Nephron progenitor cell (in vitro differentiated cells): ENCODE data around the gene CSMD2.

Experiments used
- DNase-seq: peaks from one replicate; pipeline ENCODE4 v3.0.0; 2021
- H3K27ac Mint-ChIP-seq: 2 replicates; pipeline ENCODE4 v1.8.0; 2021; ENCODE audit warnings: mild to moderate bottlenecking, moderate library complexity, mixed read lengths
- H3K27me3 Mint-ChIP-seq: 2 replicates; pipeline ENCODE4 v1.8.0; 2021; ENCODE audit warnings: mild to moderate bottlenecking, low read depth, mixed read lengths; ENCODE audit not compliant: poor library complexity
- H3K36me3 Mint-ChIP-seq: 2 replicates; pipeline ENCODE4 v1.8.0; 2021; ENCODE audit warnings: low read depth, mixed read lengths
- H3K4me1 Mint-ChIP-seq: 2 replicates; pipeline ENCODE4 v1.8.0; 2021; ENCODE audit warnings: mixed read lengths
- H3K4me3 Mint-ChIP-seq: 2 replicates; pipeline ENCODE4 v1.8.0; 2021; ENCODE audit warnings: mild to moderate bottlenecking, moderate library complexity, mixed read lengths
- H3K9me3 Mint-ChIP-seq: 2 replicates; pipeline ENCODE4 v1.8.0; 2021; ENCODE audit warnings: mild to moderate bottlenecking, moderate library complexity, mixed read lengths
- CTCF ChIP-seq: fragments of 200-600 bp; sonication (generic); IDR thresholded peaks from 2 replicates; pipeline ENCODE4 v1.5.0; 2021; ENCODE audit warnings: antibody characterized with exemption

Gene CSMD2

GRCh38 chr1:34164771-34165391 lies at the start of gene CSMD2:
Gene CSMD2, minus strand, starts transcription at chr1:34165230. Its CDS starts 133 bp downstream, at chr1:34165097.
- H3K4me1 Mint-ChIP-seq = peaks cover 46% of the 10 kb centered on the region
- peaks cover 92% of the 10 kb centered on the region for H3K27me3 Mint-ChIP-seq
- DNase-seq = peak; percentile 70
- no peak for TF ChIP-seq CTCF
- H3K9me3 Mint-ChIP-seq = no peaks in the 10 kb centered on the region
- no peaks in the 10 kb centered on the region for H3K36me3 Mint-ChIP-seq
- H3K27ac Mint-ChIP-seq = no peak within 1 kb of the TSS
- peak within 1 kb of the TSS; percentile 83 for H3K4me3 Mint-ChIP-seq

DNA sequence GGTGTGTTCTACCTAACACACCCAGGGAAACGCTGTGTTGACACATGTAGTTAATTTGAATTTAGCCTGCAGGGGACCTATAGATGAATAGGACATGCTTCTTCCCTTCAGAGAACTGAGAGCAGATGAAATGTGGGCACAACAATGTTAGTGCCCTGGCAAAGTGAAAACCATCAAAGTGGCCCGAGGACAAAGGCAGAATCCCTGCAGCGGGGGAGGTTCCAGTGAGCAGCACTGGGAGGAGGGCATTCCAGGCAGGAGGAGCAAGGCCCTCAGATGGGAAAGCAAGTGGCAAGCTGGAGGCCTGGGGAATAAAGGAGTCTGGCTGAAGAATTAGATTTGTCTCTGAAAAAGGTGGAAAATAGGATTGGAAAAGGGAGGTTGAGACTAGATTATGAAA lies 48.9 kb upstream of the CSMD2 start:
- Mint-ChIP-seq H3K9me3 (no peaks in the 10 kb centered on the region), H3K27ac (no peak overlapping the region), H3K4me3 (no peak overlapping the region), H3K36me3 (no peaks in the 10 kb centered on the region), H3K27me3 (peaks cover 13% of the 10 kb centered on the region), H3K4me1 (no peaks in the 10 kb centered on the region)
- DNase-seq = no peak
- no peak for TF ChIP-seq CTCF

GRCh38 chr1:34212673-34213072 lies 47.6 kb upstream of the CSMD2 start:
- Mint-ChIP-seq H3K27me3 (peaks cover 10% of the 10 kb centered on the region), H3K27ac (no peak overlapping the region), H3K36me3 (no peaks in the 10 kb centered on the region), H3K4me3 (no peak overlapping the region), H3K9me3 (no peaks in the 10 kb centered on the region), H3K4me1 (no peaks in the 10 kb centered on the region)
- no peak for DNase-seq
- TF ChIP-seq CTCF = no peak

GRCh38 chr1:34199927-34200326 lies 34.9 kb upstream of the CSMD2 start:
- no peak overlapping the region for H3K4me3 Mint-ChIP-seq
- no peak for DNase-seq
- H3K27ac Mint-ChIP-seq = no peak overlapping the region
- no peaks in the 10 kb centered on the region for H3K4me1 Mint-ChIP-seq
- H3K27me3 Mint-ChIP-seq = peaks cover 11% of the 10 kb centered on the region
- no peaks in the 10 kb centered on the region for H3K36me3 Mint-ChIP-seq
- H3K9me3 Mint-ChIP-seq = no peaks in the 10 kb centered on the region
- TF ChIP-seq CTCF = no peak

DNA sequence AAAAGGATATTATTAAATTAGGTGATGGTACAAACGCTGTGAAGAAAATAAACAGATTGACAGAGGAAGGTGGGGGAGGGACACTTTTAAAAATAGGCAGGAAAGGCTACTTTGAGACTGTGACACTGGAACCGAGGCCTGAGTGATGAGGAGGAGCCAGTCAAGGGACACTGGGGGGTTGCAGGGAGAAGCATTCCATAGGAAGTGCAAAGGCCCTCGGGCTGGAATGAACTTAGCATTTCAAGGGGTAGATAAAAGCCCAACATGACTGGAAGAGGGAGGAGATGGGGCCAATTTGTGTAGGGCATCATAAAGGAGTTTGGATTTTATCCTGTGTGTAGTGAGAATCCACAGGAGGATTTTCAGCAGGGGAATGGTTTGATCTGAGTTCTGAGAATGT lies 27.6 kb upstream of the CSMD2 start:
- no peak for TF ChIP-seq CTCF
- no peaks in the 10 kb centered on the region for H3K36me3 Mint-ChIP-seq
- no peak for DNase-seq
- no peak overlapping the region for H3K4me3 Mint-ChIP-seq
- H3K27ac Mint-ChIP-seq = no peak overlapping the region
- H3K9me3 Mint-ChIP-seq = peaks cover 10% of the 10 kb centered on the region
- peaks cover 29% of the 10 kb centered on the region for H3K27me3 Mint-ChIP-seq
- H3K4me1 Mint-ChIP-seq = no peaks in the 10 kb centered on the region

DNA sequence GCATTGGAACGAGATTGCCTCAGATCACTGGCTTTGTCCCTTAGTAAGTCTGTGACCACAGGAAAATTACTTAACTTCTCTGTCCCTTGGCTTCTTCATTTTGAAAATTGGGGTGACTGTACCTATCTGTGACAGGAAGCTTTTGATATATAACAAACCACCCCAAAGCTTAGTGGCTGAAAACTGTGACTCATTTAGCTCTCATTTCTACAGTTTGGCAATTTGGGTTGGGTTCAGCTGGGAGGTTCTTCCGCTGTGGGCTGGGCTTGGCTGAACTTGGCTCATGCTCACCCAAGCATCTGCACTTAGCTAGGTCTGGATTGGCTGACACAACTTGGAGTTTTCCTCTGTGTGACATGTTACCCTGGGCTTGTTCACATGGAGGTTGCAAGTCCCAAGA lies 25.7 kb upstream of the CSMD2 start:
- Mint-ChIP-seq H3K27ac (no peak overlapping the region), H3K4me1 (no peaks in the 10 kb centered on the region), H3K9me3 (peaks cover 10% of the 10 kb centered on the region), H3K27me3 (peaks cover 36% of the 10 kb centered on the region), H3K36me3 (no peaks in the 10 kb centered on the region), H3K4me3 (no peak overlapping the region)
- no peak for TF ChIP-seq CTCF
- DNase-seq = no peak
